A673 (cell line): ENCODE measurements around the gene TRIM36.

Experiments
- CTCF ChIP-seq: fragments of 300-800, 200-600 bp; sonication (generic); conservative IDR thresholded peaks from 2 replicates; pipeline ENCODE4 v1.5.1; 2017; ENCODE audit warnings: low read depth, mild to moderate bottlenecking, antibody characterized with exemption, low read length, moderate library complexity, mixed read lengths
- EZH2 ChIP-seq: fragments of 200-600 bp; sonication (generic); IDR thresholded peaks from 2 replicates; pipeline ENCODE4 v1.6.1; 2017; ENCODE audit warnings: borderline replicate concordance, low read depth, mild to moderate bottlenecking, mixed read lengths, antibody characterized with exemption, low read length; ENCODE audit not compliant: poor library complexity, severe bottlenecking

GRCh38 chr5:115132465-115132864 lies 37.2 kb downstream of the TRIM36 start:
- TF ChIP-seq CTCF (no peak), EZH2 (no peak)
